ENCODE data around the gene AKAP8L. TPM values are rescaled to one million over a fixed set of nuclear protein-coding genes. Genes with fewer than 3 reads are reported as not detected.

The AKAP8L gene
- polyA plus RNA-seq, 1 of the 3 experiments (the other 2 are of a cell fraction) = 44.7 TPM

GRCh38 chr19:15379083-15379998 is 39.4 kb downstream of the AKAP8L start, which contains the start of gene AKAP8:
TSS of gene AKAP8 (minus strand) at chr19:15379787. CDS start at chr19:15379731, 56 bp downstream.
- ChIA-PET POLR2A (interaction anchor here (0.5 to 3.0 kb wide), 17 partner anchors 20 to 183 kb away, joined by 3 to 15 read pairs (median 4); partner anchors contain the start of gene AKAP8L), CTCF (interaction anchor here (0.6 to 2.1 kb wide), 10 partner anchors 30 to 225 kb away, joined by 3 to 14 read pairs (median 4); partner anchors contain the start of gene AKAP8L)
- peaks cover 9 to 31% of the 10 kb centered on the region in 2 experiments; a peak in 3 of 4 replicates for H3K4me1 ChIP-seq (ENCODE audit: control insufficient read depth in 1 of 2, insufficient read depth in 2 of 2, low read depth in 1 of 2, low read length in 1 of 2)
- H3K79me2 ChIP-seq (ENCODE audit: insufficient read depth) = peaks cover 53% of the 10 kb centered on the region
- 0% methylated on average over 11 of the region's 111 CpGs for WGBS (ENCODE audit: low lambda C conversion rate)
- H2AFZ ChIP-seq (ENCODE audit: low read depth) = peak within 1 kb of the TSS; percentile 74; the same call in 1 of the 2 replicates
- no peaks in the 10 kb centered on the region for H3K9me3 ChIP-seq
- peak; percentile 100 for DNase-seq
- no peaks in the 10 kb centered on the region for H3K27me3 ChIP-seq (ENCODE audit: insufficient read depth)
- peaks cover 4 to 15% of the 10 kb centered on the region in 2 experiments for H3K36me3 ChIP-seq (replicated peaks in 1 of 2; ENCODE audit: control insufficient read depth in 1 of 2, insufficient read depth in 2 of 2, low read length in 1 of 2)
- H3K4me3 ChIP-seq (ENCODE audit: low read depth in 2 of 2, low read length in 1 of 2) = peak within 1 kb of the TSS; percentile 84 to 91
- peaks cover 24% of the 10 kb centered on the region for H3F3A ChIP-seq (replicated peaks; ENCODE audit: insufficient read depth)
- peak within 1 kb of the TSS; percentile 88 to 93 for H3K27ac ChIP-seq (ENCODE audit: low read depth in 2 of 2, low read length in 1 of 2)
- peak within 1 kb of the TSS; percentile 84 for H3K4me2 ChIP-seq
- H3K9ac ChIP-seq = peak within 1 kb of the TSS; percentile 97
- no peaks in the 10 kb centered on the region for H3K9me2 ChIP-seq
- peaks cover 43% of the 10 kb centered on the region for H4K20me1 ChIP-seq (ENCODE audit: insufficient read depth)
- no peak for TF ChIP-seq CTCF (IDR thresholded peaks at IDR 0.05)
- TF ChIP-seq TEAD4 (IDR thresholded peaks at IDR 0.05; ENCODE audit: borderline replicate concordance, insufficient read depth) = no peak
- TF ChIP-seq RCOR1 (IDR thresholded peaks at IDR 0.05; ENCODE audit: low read length) = no peak
- no peak for TF ChIP-seq REST (IDR thresholded peaks at IDR 0.05; ENCODE audit: low read depth, low read length)
- TF ChIP-seq ELF1 (IDR thresholded peaks at IDR 0.05) = peak; percentile 25; the same call in 1 of the 2 replicates
- TF ChIP-seq EP300 (IDR thresholded peaks at IDR 0.05; ENCODE audit: borderline replicate concordance in 1 of 2, low read depth in 1 of 2, low read length in 1 of 2) = no peak
- TF ChIP-seq SIN3A (IDR thresholded peaks at IDR 0.05; ENCODE audit: borderline replicate concordance, low read depth, low read length) = peak; percentile 63; the same call in 1 of the 2 replicates
- TF ChIP-seq MXI1 (IDR thresholded peaks at IDR 0.05; ENCODE audit: low read depth, low read length) = no peak; the same call in 1 of the 2 replicates
- no peak for TF ChIP-seq FOSL2 (IDR thresholded peaks at IDR 0.05; ENCODE audit: borderline replicate concordance, low read depth)
- no peak for TF ChIP-seq RAD21 (IDR thresholded peaks at IDR 0.05; ENCODE audit: low read length)
- TF ChIP-seq RXRA (IDR thresholded peaks at IDR 0.05; ENCODE audit: borderline replicate concordance, low read depth) = no peak
- TF ChIP-seq CHD2 (IDR thresholded peaks at IDR 0.05; ENCODE audit: low read length, partially characterized antibody) = peak; percentile 78
- no peak for TF ChIP-seq ZBTB33 (IDR thresholded peaks at IDR 0.05; ENCODE audit: borderline replicate concordance, low read depth)
- TF ChIP-seq MAX (IDR thresholded peaks at IDR 0.05; ENCODE audit: low read depth) = no peak; the same call in 1 of the 2 replicates
- TF ChIP-seq FOXJ3 (CRISPR knock-in tag; IDR thresholded peaks at IDR 0.05) = no peak
- TF ChIP-seq YY1 (IDR thresholded peaks at IDR 0.05; ENCODE audit: low read depth) = peak; percentile 92
- TF ChIP-seq FOXM1 (IDR thresholded peaks at IDR 0.05; ENCODE audit: low read depth) = no peak
- peak; percentile 99 for TF ChIP-seq PBX3 (IDR thresholded peaks at IDR 0.05)
- TF ChIP-seq POLR2AphosphoS5 (IDR thresholded peaks at IDR 0.05; ENCODE audit: low read depth, low read length) = peak; percentile 89
- TF ChIP-seq JUND (IDR thresholded peaks at IDR 0.05) = no peak
- TF ChIP-seq TCF12 (IDR thresholded peaks at IDR 0.05) = no peak
- no peak for TF ChIP-seq EZH2phosphoT487 (IDR thresholded peaks at IDR 0.05; ENCODE audit: borderline replicate concordance, low read depth)
- TF ChIP-seq MEF2A (IDR thresholded peaks at IDR 0.05; ENCODE audit: borderline replicate concordance, low read depth) = no peak

Measured in SK-N-SH (cell line).